GM12878 (cell line): ENCODE measurements around the gene ADAMTS2.

ENCODE experiments used
- CTCF ChIP-seq, 3 experiments: IDR thresholded peaks in 2 of 3; conservative IDR thresholded peaks in 1 of 3; 2 replicates each; pipeline ENCODE4 v1.5.1; 2011; ENCODE audit warnings: low read depth in 3 of 3, low read length in 3 of 3, mild to moderate bottlenecking in 3 of 3, control low read depth in 2 of 3, moderate library complexity in 2 of 3, inconsistent platforms in 1 of 3, mixed read lengths in 1 of 3; ENCODE audit not compliant: control insufficient read depth in 2 of 3, insufficient read depth in 1 of 3; ENCODE audit errors: extremely low read depth in 1 of 3
- EGR1 ChIP-seq, 2 experiments: IDR thresholded peaks; 1 replicate in 1 of 2; 2 replicates in 1 of 2; pipeline ENCODE4 v1.6.1; 2011 to 2012; ENCODE audit warnings: low read depth in 2 of 2, low read length in 2 of 2, borderline replicate concordance in 1 of 2, mild to moderate bottlenecking in 1 of 2, moderate library complexity in 1 of 2
- EZH2 ChIP-seq: IDR thresholded peaks from 2 replicates; pipeline ENCODE4 v1.6.1; 2012; ENCODE audit warnings: low read depth, mild to moderate bottlenecking, control low read depth, inconsistent platforms, low read length, borderline replicate concordance; ENCODE audit not compliant: control insufficient read depth
- FOXM1 ChIP-seq: IDR thresholded peaks from 2 replicates; pipeline ENCODE4 v1.6.1; 2012; ENCODE audit warnings: low read depth, mild to moderate bottlenecking, inconsistent platforms, low read length, moderate library complexity
- NR2F1 ChIP-seq: fragments of 450-650 bp; conservative IDR thresholded peaks from 2 replicates; pipeline ENCODE4 v1.6.1; 2017; ENCODE audit warnings: mild to moderate bottlenecking
- POLR2A ChIP-seq: IDR thresholded peaks from 2 replicates; pipeline ENCODE4 v1.6.1; 2011; ENCODE audit warnings: low read depth, mild to moderate bottlenecking, low read length

- TF ChIP-seq CTCF (IDR thresholded peaks at IDR 0.05 in 2 of 3, conservative IDR thresholded peaks at IDR 0.05 in 1 of 3; ENCODE audit: control insufficient read depth in 2 of 3, extremely low read depth in 1 of 3, insufficient read depth in 1 of 3, low read depth in 3 of 3, low read length in 3 of 3) (no peak), FOXM1 (no peak), POLR2A (no peak), EGR1 (IDR thresholded peaks at IDR 0.05; ENCODE audit: borderline replicate concordance in 1 of 2, low read depth in 2 of 2, low read length in 2 of 2) (no peak), NR2F1 (no peak), EZH2 (no peak)
Measured at GRCh38 chr5:179259731-179260323, 85.4 kb downstream of the ADAMTS2 start.
